Right lobe of liver (tissue), 4 donors: ENCODE results near the gene MRPL19.

Experiments
- CTCF ChIP-seq, 4 donors: fragments of 200-600 bp in 3 of 4; fragments of 450-650 bp in 1 of 4; IDR thresholded peaks; one replicate each; pipeline versions ENCODE4 v1.5.1 to v1.8.0; 2016 to 2022; ENCODE audit warnings: antibody characterized with exemption in 4 of 4, mild to moderate bottlenecking in 2 of 4
- POLR2A ChIP-seq: fragments of 450-650 bp; IDR thresholded peaks from one replicate; pipeline ENCODE4 v1.6.1; 2017; ENCODE audit warnings: antibody characterized with exemption, mild to moderate bottlenecking
- donor health status: DM: no; HTN: no; CAD: no.
- donor health status: DM: no; HTN: no; CAD: no.
- donor health status: DM: no; HTN: yes; CAD: no.

- TF ChIP-seq CTCF (IDR thresholded peaks at IDR 0.05) (no peak), POLR2A (no peak)
These were observed 32.4 kb upstream of the MRPL19 start for GRCh38 chr2:75614162-75614651.
